HepG2 (cell line): ENCODE measurements around the gene PLRG1. TPM values are rescaled to one million over a fixed set of nuclear protein-coding genes. Genes with fewer than 3 reads are reported as not detected.

Source experiments
- DMAP1 ChIP-seq: IDR thresholded peaks from 2 replicates; pipeline ENCODE4 v1.6.1; 2016
- GPBP1L1 ChIP-seq: sonication (generic); formaldehyde crosslinking; IDR thresholded peaks from 2 replicates; pipeline ENCODE4 v1.5.0; 2020; ENCODE audit warnings: mild to moderate bottlenecking, missing genetic modification reagents
- HES4 ChIP-seq: sonication (generic); formaldehyde crosslinking; IDR thresholded peaks from 2 replicates; pipeline ENCODE4 v1.9.0; 2021; ENCODE audit warnings: mild to moderate bottlenecking, missing genetic modification reagents, borderline replicate concordance
- HMGXB3 ChIP-seq: sonication (generic); formaldehyde crosslinking; IDR thresholded peaks from 2 replicates; pipeline ENCODE4 v1.4.0; 2020; ENCODE audit warnings: missing genetic modification reagents, borderline replicate concordance
- IKZF1 ChIP-seq: fragments of 450-650 bp; IDR thresholded peaks from 2 replicates; pipeline ENCODE4 v1.7.1; 2016
- KLF12 ChIP-seq: sonication (generic); formaldehyde crosslinking; IDR thresholded peaks from 2 replicates; pipeline ENCODE4 v1.4.0; 2020; ENCODE audit warnings: missing genetic modification reagents, borderline replicate concordance
- NBN ChIP-seq: fragments of 450-650 bp; conservative IDR thresholded peaks from 2 replicates; pipeline ENCODE4 v1.6.1; 2017
- NFATC3 ChIP-seq: sonication (generic); formaldehyde crosslinking; IDR thresholded peaks from 2 replicates; pipeline ENCODE4 v1.5.1; 2020; ENCODE audit warnings: mild to moderate bottlenecking, missing genetic modification reagents
- RBM22 ChIP-seq: fragments of 200-400 bp; formaldehyde crosslinking; optimal IDR thresholded peaks from 2 replicates; pipeline ENCODE3; 2017; ENCODE audit warnings: mild to moderate bottlenecking, low read length, moderate library complexity
- RELA ChIP-seq: sonication (generic); formaldehyde crosslinking; IDR thresholded peaks from 2 replicates; pipeline ENCODE4 v1.4.0; 2020; ENCODE audit warnings: missing genetic modification reagents
- SYNCRIP ChIP-seq: fragments of 200-400 bp; formaldehyde crosslinking; IDR thresholded peaks from 2 replicates; pipeline ENCODE4 v1.6.1; 2018; ENCODE audit warnings: mild to moderate bottlenecking, low read depth, low read length; ENCODE audit not compliant: insufficient read depth
- ZNF136 ChIP-seq: sonication (generic); formaldehyde crosslinking; IDR thresholded peaks from 2 replicates; pipeline ENCODE4 v1.8.1; 2022; ENCODE audit warnings: low read depth, mild to moderate bottlenecking, moderate library complexity, missing genetic modification reagents
- ZNF292 ChIP-seq: sonication (generic); formaldehyde crosslinking; IDR thresholded peaks from 2 replicates; pipeline ENCODE4 v1.8.1; 2022; ENCODE audit warnings: mild to moderate bottlenecking, low read depth, missing genetic modification reagents, borderline replicate concordance
- ZNF512B ChIP-seq: sonication (generic); formaldehyde crosslinking; IDR thresholded peaks from 2 replicates; pipeline ENCODE4 v1.5.1; 2020; ENCODE audit warnings: missing genetic modification reagents, mild to moderate bottlenecking, borderline replicate concordance
- ZNF687 ChIP-seq: sonication (generic); formaldehyde crosslinking; IDR thresholded peaks from 2 replicates; pipeline ENCODE4 v1.5.1; 2020; ENCODE audit warnings: mild to moderate bottlenecking, missing genetic modification reagents, moderate library complexity
- ZNF749 ChIP-seq: sonication (generic); formaldehyde crosslinking; IDR thresholded peaks from 2 replicates; pipeline ENCODE4 v1.8.0; 2022; ENCODE audit warnings: mild to moderate bottlenecking, missing genetic modification reagents, moderate library complexity, borderline replicate concordance
- polyA plus RNA-seq, 8 experiments: library from polyadenylated mRNA; depleted of rRNA in 3 of 8; stranded (reverse) in 7 of 8; unstranded in 1 of 8; fragments of >200 nt; fragmentation: Illumina TruSeq in 4 of 8; extraction: Trizol in 4 of 8; gene quantifications; 2 replicates each; pipeline versions ENCODE4 v1.2.1 to v1.2.3, GENCODE V29; 2011 to 2016; ENCODE audit warnings: low read depth in 4 of 8, missing spikeins in 1 of 8, mixed read lengths in 1 of 8; ENCODE audit not compliant: insufficient read depth in 1 of 8
- total RNA-seq, 5 experiments: library from RNA; depleted of rRNA; stranded (reverse); fragments of >200 nt; fragmentation: Illumina TruSeq; extraction: Trizol; gene quantifications; 2 replicates each; pipeline ENCODE4 v1.2.3, GENCODE V29; 2016; ENCODE audit warnings: low read depth in 1 of 5

The PLRG1 gene
- total and polyA plus RNA-seq, 2 of the 13 experiments (the other 11 are each of a cell fraction or from before 2014, with no cell fraction given) = 77.3 to 110 TPM

GRCh38 chr4:154559494-154560418 lies 9.6 kb upstream of the PLRG1 start (continued):
- TF ChIP-seq ZNF512B (no peak), ZNF292 (CRISPR knock-in tag) (no peak), ZNF136 (CRISPR knock-in tag) (no peak), SYNCRIP (no peak), HMGXB3 (CRISPR knock-in tag) (peak; percentile 63; the same call in 1 of the 2 replicates), DMAP1 (CRISPR knock-in tag) (no peak), NBN (no peak), RELA (CRISPR knock-in tag) (no peak), ZNF687 (no peak), ZNF749 (CRISPR knock-in tag) (peak; percentile 47; the same call in 1 of the 2 replicates), NFATC3 (no peak), IKZF1 (no peak), HES4 (CRISPR knock-in tag) (no peak), KLF12 (no peak), RBM22 (no peak), GPBP1L1 (CRISPR knock-in tag) (no peak)
